K562 (cell line): ENCODE measurements around the gene ACADSB. TPM values are rescaled to one million over a fixed set of nuclear protein-coding genes. Genes with fewer than 3 reads are reported as not detected.

ENCODE experiments used
- ATF1 ChIP-seq, 2 experiments: fragments of 450-650 bp in 1 of 2; IDR thresholded peaks; 2 replicates each; pipeline ENCODE4 v1.6.1; 2016; ENCODE audit warnings: missing compliant biosample characterization in 1 of 2, missing genetic modification characterization in 1 of 2
- CHCHD3 ChIP-seq: fragments of 250-450 bp; sonication (Bioruptor Pico); IDR thresholded peaks from 2 replicates; pipeline ENCODE4 v2.1.2; 2022; ENCODE audit warnings: mild to moderate bottlenecking
- CXXC5 ChIP-seq: fragments of 250-450 bp; sonication (Bioruptor Pico); IDR thresholded peaks from 2 replicates; pipeline ENCODE4 v1.8.0; 2022; ENCODE audit warnings: inconsistent platforms, mild to moderate bottlenecking, moderate library complexity
- DPF2 ChIP-seq: fragments of 450-650 bp; IDR thresholded peaks from 2 replicates; pipeline ENCODE4 v1.6.1; 2016
- IRF1 ChIP-seq: sonication (generic); formaldehyde crosslinking; IDR thresholded peaks from 2 replicates; pipeline ENCODE4 v1.8.0; 2022; ENCODE audit warnings: missing genetic modification reagents, mild to moderate bottlenecking, borderline replicate concordance
- MECOM ChIP-seq: fragments of 250-450 bp; sonication (Bioruptor Pico); IDR thresholded peaks from 2 replicates; pipeline ENCODE4 v1.8.0; 2022; ENCODE audit warnings: inconsistent platforms
- POLR2AphosphoS2 ChIP-seq: IDR thresholded peaks from 2 replicates; pipeline ENCODE4 v1.6.1; 2012; ENCODE audit warnings: low read length, improper control_type of control experiment
- REST ChIP-seq, 2 experiments: fragments of 450-650 bp; formaldehyde crosslinking in 1 of 2; IDR thresholded peaks; 2 replicates each; pipeline versions ENCODE4 v1.4.0 to v1.6.1; 2014 to 2020; ENCODE audit warnings: mild to moderate bottlenecking in 2 of 2, borderline replicate concordance in 1 of 2, low read depth in 1 of 2
- SMARCB1 ChIP-seq: IDR thresholded peaks from 2 replicates; pipeline ENCODE4 v1.6.1; 2011; ENCODE audit warnings: improper control_type of control experiment, low read depth; ENCODE audit not compliant: insufficient read length
- polyA plus RNA-seq, 8 experiments: library from polyadenylated mRNA; depleted of rRNA in 4 of 8; stranded (reverse) in 5 of 8; unstranded in 3 of 8; fragments of >200 nt; fragmentation: Nextera tagmentation in 2 of 8; fragmentation: Illumina TruSeq in 1 of 8; extraction: Ambion mirVana in 2 of 8; extraction: Trizol in 1 of 8; gene quantifications; 2 replicates each; pipeline versions ENCODE4 v1.2.1 to v1.2.3, GENCODE V29; 2011 to 2014; ENCODE audit warnings: inconsistent platforms in 1 of 8, missing spikeins in 1 of 8
- total RNA-seq, 7 experiments: library from RNA; depleted of rRNA in 6 of 7; stranded (reverse); fragments of >200 nt in 6 of 7; fragmentation: Illumina TruSeq in 2 of 7; extraction: Trizol in 2 of 7; gene quantifications; 2 replicates each; pipeline versions ENCODE4 v1.2.1 to v1.2.3, GENCODE V29; 2011 to 2021; ENCODE audit warnings: low replicate concordance in 1 of 7
- TF ChIP-seq, protein P1 (sequence below): fragments of 450-650 bp; IDR thresholded peaks from 2 replicates; pipeline ENCODE4 v1.6.1; 2016; ENCODE audit warnings: mild to moderate bottlenecking

The ACADSB gene
- total and polyA plus RNA-seq, 9 of the 15 experiments (the other 6 are each of a cell fraction or from before 2014, with no cell fraction given) = 2.9 to 9.1 (median 5.8) TPM

GRCh38 chr10:122974543-122975064 is 34.2 kb upstream of the ACADSB start (continued):
- TF ChIP-seq REST (IDR thresholded peaks at IDR 0.05; ENCODE audit: borderline replicate concordance) (no peak), REST (CRISPR knock-in tag; IDR thresholded peaks at IDR 0.05; ENCODE audit: low read depth) (no peak), IRF1 (no peak), CXXC5 (no peak), CHCHD3 (CRISPR knock-in tag) (no peak), POLR2AphosphoS2 (no peak), SMARCB1 (no peak), DPF2 (no peak), MECOM (CRISPR knock-in tag) (no peak), ATF1 (CRISPR knock-in tag; IDR thresholded peaks at IDR 0.05) (no peak), ATF1 (tag; IDR thresholded peaks at IDR 0.05) (no peak)
- TF ChIP-seq, protein P1, sequence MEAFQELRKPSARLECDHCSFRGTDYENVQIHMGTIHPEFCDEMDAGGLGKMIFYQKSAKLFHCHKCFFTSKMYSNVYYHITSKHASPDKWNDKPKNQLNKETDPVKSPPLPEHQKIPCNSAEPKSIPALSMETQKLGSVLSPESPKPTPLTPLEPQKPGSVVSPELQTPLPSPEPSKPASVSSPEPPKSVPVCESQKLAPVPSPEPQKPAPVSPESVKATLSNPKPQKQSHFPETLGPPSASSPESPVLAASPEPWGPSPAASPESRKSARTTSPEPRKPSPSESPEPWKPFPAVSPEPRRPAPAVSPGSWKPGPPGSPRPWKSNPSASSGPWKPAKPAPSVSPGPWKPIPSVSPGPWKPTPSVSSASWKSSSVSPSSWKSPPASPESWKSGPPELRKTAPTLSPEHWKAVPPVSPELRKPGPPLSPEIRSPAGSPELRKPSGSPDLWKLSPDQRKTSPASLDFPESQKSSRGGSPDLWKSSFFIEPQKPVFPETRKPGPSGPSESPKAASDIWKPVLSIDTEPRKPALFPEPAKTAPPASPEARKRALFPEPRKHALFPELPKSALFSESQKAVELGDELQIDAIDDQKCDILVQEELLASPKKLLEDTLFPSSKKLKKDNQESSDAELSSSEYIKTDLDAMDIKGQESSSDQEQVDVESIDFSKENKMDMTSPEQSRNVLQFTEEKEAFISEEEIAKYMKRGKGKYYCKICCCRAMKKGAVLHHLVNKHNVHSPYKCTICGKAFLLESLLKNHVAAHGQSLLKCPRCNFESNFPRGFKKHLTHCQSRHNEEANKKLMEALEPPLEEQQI = no peak
